Mesenchymal stem cell (in vitro differentiated cells and primary cell): ENCODE data around the gene PHACTR2.

Experiments
- DNase-seq: peaks from one replicate; pipeline ENCODE4 v3.0.0-alpha.2; 2013
- H2AFZ ChIP-seq: one replicate; pipeline ENCODE4 v1.6.1; 2013; ENCODE audit warnings: low read depth, mild to moderate bottlenecking, control low read depth, inconsistent platforms, low read length, moderate library complexity
- H2AK5ac ChIP-seq: 2 replicates; pipeline ENCODE4 v1.6.1; 2013; ENCODE audit warnings: low read length, moderate library complexity, mild to moderate bottlenecking, inconsistent platforms; ENCODE audit not compliant: severe bottlenecking
- H2BK120ac ChIP-seq: one replicate; pipeline ENCODE4 v1.6.1; 2013; ENCODE audit warnings: low read depth, mild to moderate bottlenecking, inconsistent platforms, low read length, moderate library complexity
- H2BK12ac ChIP-seq, 2 experiments: one replicate each; pipeline ENCODE4 v1.6.1; 2013; ENCODE audit warnings: inconsistent platforms in 2 of 2, low read length in 2 of 2, mild to moderate bottlenecking in 2 of 2, moderate library complexity in 2 of 2, control low read depth in 1 of 2
- H2BK15ac ChIP-seq: one replicate; pipeline ENCODE4 v1.6.1; 2013; ENCODE audit warnings: mild to moderate bottlenecking, low read depth, inconsistent platforms; ENCODE audit not compliant: poor library complexity, severe bottlenecking
- H2BK5ac ChIP-seq: 2 replicates; pipeline ENCODE4 v1.6.1; 2013; ENCODE audit warnings: low read depth, mild to moderate bottlenecking, low read length, control low read depth, inconsistent platforms; ENCODE audit not compliant: poor library complexity, severe bottlenecking
- H3K14ac ChIP-seq, 2 experiments: one replicate each; pipeline ENCODE4 v1.6.1; 2013; ENCODE audit warnings: inconsistent platforms in 2 of 2, low read length in 2 of 2, control low read depth in 1 of 2, mild to moderate bottlenecking in 1 of 2, moderate library complexity in 1 of 2
- H3K18ac ChIP-seq, 2 experiments: one replicate each; pipeline ENCODE4 v1.6.1; 2013; ENCODE audit warnings: inconsistent platforms in 2 of 2, low read length in 2 of 2, control low read depth in 1 of 2, low read depth in 1 of 2, mild to moderate bottlenecking in 1 of 2
- H3K23ac ChIP-seq, 2 experiments: one replicate each; pipeline ENCODE4 v1.6.1; 2013; ENCODE audit warnings: inconsistent platforms in 2 of 2, low read length in 2 of 2, mild to moderate bottlenecking in 2 of 2, moderate library complexity in 2 of 2, control low read depth in 1 of 2
- H3K27ac ChIP-seq: 2 replicates; pipeline ENCODE4 v1.5.1; 2013; ENCODE audit warnings: mild to moderate bottlenecking, moderate library complexity, low read length, control low read depth, inconsistent platforms; ENCODE audit not compliant: poor library complexity, severe bottlenecking
- H3K27me3 ChIP-seq, 2 experiments: 2 replicates each; pipeline versions ENCODE4 v1.6.1 to v1.7.0; 2013; ENCODE audit warnings: low read length in 2 of 2, mild to moderate bottlenecking in 2 of 2, moderate library complexity in 2 of 2, control low read depth in 1 of 2, inconsistent platforms in 1 of 2; ENCODE audit not compliant: control insufficient read depth in 1 of 2, insufficient read depth in 1 of 2
- H3K36me3 ChIP-seq, 2 experiments: 2 replicates each; pipeline versions ENCODE4 v1.6.1 to v1.7.0; 2013; ENCODE audit warnings: low read length in 2 of 2, control low read depth in 1 of 2, inconsistent platforms in 1 of 2, low read depth in 1 of 2, mild to moderate bottlenecking in 1 of 2; ENCODE audit not compliant: insufficient read depth in 2 of 2, control insufficient read depth in 1 of 2
- H3K4ac ChIP-seq, 2 experiments: one replicate each; pipeline ENCODE4 v1.6.1; 2013; ENCODE audit warnings: inconsistent platforms in 2 of 2, low read length in 2 of 2, mild to moderate bottlenecking in 2 of 2, moderate library complexity in 2 of 2, control low read depth in 1 of 2, low read depth in 1 of 2
- H3K4me1 ChIP-seq: 2 replicates; pipeline ENCODE4 v1.6.1; 2013; ENCODE audit warnings: low read depth, low read length, control low read depth; ENCODE audit not compliant: control insufficient read depth, insufficient read depth
- H3K4me2 ChIP-seq: 2 replicates; pipeline ENCODE4 v1.6.1; 2013; ENCODE audit warnings: low read length, mild to moderate bottlenecking, inconsistent platforms; ENCODE audit not compliant: poor library complexity, severe bottlenecking
- H3K4me3 ChIP-seq, 2 experiments: 2 replicates each; pipeline versions ENCODE4 v1.5.1 to v1.7.0; 2013; ENCODE audit warnings: low read length in 2 of 2, mild to moderate bottlenecking in 2 of 2, control low read depth in 1 of 2, low read depth in 1 of 2; ENCODE audit not compliant: insufficient read depth in 1 of 2
- H3K79me1 ChIP-seq: replicated peaks from 2 replicates; pipeline ENCODE4 v1.6.1; 2013; ENCODE audit warnings: mild to moderate bottlenecking, control low read depth, low read length, inconsistent platforms; ENCODE audit not compliant: poor library complexity, severe bottlenecking
- H3K9ac ChIP-seq: 2 replicates; pipeline ENCODE4 v1.7.0; 2013; ENCODE audit warnings: mild to moderate bottlenecking, low read length, moderate library complexity
- H3K9me3 ChIP-seq: 2 replicates; pipeline ENCODE4 v1.7.0; 2013; ENCODE audit warnings: mild to moderate bottlenecking, low read length; ENCODE audit not compliant: control insufficient read depth
- H4K8ac ChIP-seq: one replicate; pipeline ENCODE4 v1.6.1; 2013; ENCODE audit warnings: inconsistent platforms, mild to moderate bottlenecking, low read length, moderate library complexity
- H4K91ac ChIP-seq: one replicate; pipeline ENCODE4 v1.6.1; 2013; ENCODE audit warnings: mild to moderate bottlenecking, low read length, inconsistent platforms
- WGBS: methylation state at CpG from one replicate; pipeline ENCODE4 v1.1.7; 2013; ENCODE audit warnings: mixed read lengths; 5-methylcytosine and 5-hydroxymethylcytosine counted together

PHACTR2 gene

DNA sequence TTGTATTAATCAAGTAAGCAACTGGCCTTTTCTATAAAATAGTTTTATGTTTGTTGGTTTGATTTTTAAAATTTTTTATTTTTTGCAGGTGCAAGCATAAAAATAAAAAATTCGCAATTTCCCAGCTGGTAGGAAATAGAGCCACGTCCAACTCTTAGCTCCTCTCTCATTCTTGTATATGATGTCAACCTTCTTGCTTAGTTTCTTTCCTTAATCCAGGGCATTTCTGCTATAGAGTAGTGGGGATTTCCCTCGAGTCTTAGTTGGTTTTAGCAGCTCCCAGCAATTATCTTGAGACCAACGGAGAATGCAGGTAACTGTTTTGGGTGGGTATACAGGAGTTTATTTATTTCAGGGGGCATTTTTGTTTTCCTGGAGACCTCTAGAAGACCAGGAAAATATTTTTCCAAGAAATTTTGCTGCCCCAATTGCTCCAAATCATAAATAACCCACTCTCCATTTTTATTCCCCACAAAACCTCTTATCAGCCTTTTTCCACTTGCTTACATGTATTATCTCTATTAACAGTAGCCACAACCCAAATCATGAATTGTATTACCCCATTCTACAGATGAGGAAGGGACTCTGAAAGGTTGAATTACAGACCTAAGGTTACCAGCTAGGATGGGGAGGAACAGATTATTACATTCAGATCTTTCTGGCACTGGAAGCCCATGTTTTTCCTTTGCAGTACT is 18.4 kb downstream of the PHACTR2 start:
- WGBS, result 89% methylated on average over 2 of the region's 4 CpGs
- Histone ChIP-seq H3K9ac (no peak overlapping the region), H3K27me3 (no peaks in the 10 kb centered on the region)

DNA sequence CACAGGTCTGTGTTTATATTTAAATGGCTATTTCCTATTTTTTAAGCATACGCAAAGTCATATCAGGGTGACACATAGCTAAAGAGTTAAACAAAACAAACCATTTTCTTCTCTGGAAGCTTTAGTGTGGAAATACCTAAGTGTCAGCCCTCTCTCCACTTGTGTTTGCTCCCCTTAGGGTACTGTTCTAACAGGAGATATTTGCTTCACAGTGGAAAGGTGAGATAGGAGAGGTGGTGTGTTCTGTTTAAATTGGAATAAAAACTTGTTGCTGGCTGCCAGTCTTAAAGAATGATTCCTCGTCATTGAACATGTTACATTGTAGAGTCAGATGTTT is 18.9 kb downstream of the PHACTR2 start:
- H3K4me1 ChIP-seq, result peaks cover 6% of the 10 kb centered on the region
- WGBS, result no CpG with 5 or more reads among the region's 2 CpGs
- no peak overlapping the region for H2AFZ ChIP-seq

More for the DNA sequence above, 18.4 kb downstream of the PHACTR2 start:
- peaks cover 21% of the 10 kb centered on the region for H3K79me1 ChIP-seq
- no peak overlapping the region for H3K18ac ChIP-seq
- no peak overlapping the region for H4K8ac ChIP-seq
- no peak overlapping the region for H4K91ac ChIP-seq
- no peaks in the 10 kb centered on the region for H3K9me3 ChIP-seq
- H2AK5ac ChIP-seq, result peak overlapping the region; percentile 49
- no peak overlapping the region for H3K4me3 ChIP-seq
- H3K4ac ChIP-seq, result no peak overlapping the region
- H3K36me3 ChIP-seq, result no peaks in the 10 kb centered on the region
- H2BK120ac ChIP-seq, result no peak overlapping the region
- H2BK15ac ChIP-seq, result no peak overlapping the region
- H3K27ac ChIP-seq, result no peak overlapping the region
- no peak overlapping the region for H3K14ac ChIP-seq
- no peak overlapping the region for H2BK5ac ChIP-seq
- no peak overlapping the region for H2BK12ac ChIP-seq
- no peak overlapping the region for H3K23ac ChIP-seq
- H3K4me2 ChIP-seq, result no peak overlapping the region
- DNase-seq, result peak; percentile 41
- H2AFZ ChIP-seq, result no peak overlapping the region
- peaks cover 6% of the 10 kb centered on the region for H3K4me1 ChIP-seq

DNA sequence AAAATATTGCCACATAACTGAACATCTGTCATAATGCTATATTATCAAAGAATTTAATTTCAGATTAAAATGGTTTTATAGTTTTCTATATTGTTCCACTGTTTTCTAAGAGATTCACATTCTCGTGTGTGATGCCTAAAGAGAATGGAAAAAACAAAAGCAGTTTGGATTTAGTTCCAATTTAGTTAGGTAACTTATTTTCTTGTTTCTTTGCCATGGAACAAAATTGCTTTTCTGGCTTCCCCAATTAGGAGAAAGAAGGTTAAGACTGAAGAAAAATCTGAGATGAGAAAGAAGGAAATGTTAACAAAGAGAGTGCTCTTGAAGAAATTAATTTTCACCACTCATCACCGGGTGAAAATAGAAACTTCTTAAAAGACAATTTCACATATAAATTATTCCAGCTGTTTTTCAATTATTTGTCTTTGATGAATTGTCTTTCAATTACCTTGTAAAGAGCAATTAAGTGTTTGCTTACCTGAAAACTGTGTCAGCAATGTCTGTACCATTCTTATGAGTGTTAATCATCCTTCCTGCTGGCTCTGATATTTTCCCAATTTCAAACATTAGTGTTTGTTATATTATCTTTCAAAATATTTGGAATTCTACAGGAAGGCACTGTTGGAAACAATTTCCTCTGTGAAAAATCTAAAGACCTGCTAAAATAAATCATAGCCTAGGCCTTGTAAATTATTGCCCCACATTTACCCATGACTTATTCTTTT is 19.5 kb downstream of the PHACTR2 start:
- H3K27ac ChIP-seq, result peak overlapping the region; percentile 27
- no peak overlapping the region for H2AFZ ChIP-seq
- H3K14ac ChIP-seq, result no peak overlapping the region
- H4K91ac ChIP-seq, result no peak overlapping the region
- H2BK120ac ChIP-seq, result no peak overlapping the region
- H2BK5ac ChIP-seq, result no peak overlapping the region
- no peak overlapping the region for H3K4ac ChIP-seq
- peaks cover 18% of the 10 kb centered on the region for H3K79me1 ChIP-seq
- no peak overlapping the region for H3K18ac ChIP-seq
- no peak for DNase-seq
- H3K4me3 ChIP-seq, result no peak overlapping the region
- no peaks in the 10 kb centered on the region for H3K27me3 ChIP-seq
- H3K4me2 ChIP-seq, result no peak overlapping the region
- no peak overlapping the region for H4K8ac ChIP-seq
- H3K4me1 ChIP-seq, result peaks cover 5% of the 10 kb centered on the region
- WGBS, result 100% methylated on average over 1 of the region's 2 CpGs
- no peak overlapping the region for H2AK5ac ChIP-seq
- no peaks in the 10 kb centered on the region for H3K36me3 ChIP-seq
- H2BK15ac ChIP-seq, result no peak overlapping the region
- no peaks in the 10 kb centered on the region for H3K9me3 ChIP-seq
- peak overlapping the region; percentile 34 for H3K9ac ChIP-seq
- no peak overlapping the region for H3K23ac ChIP-seq
- H2BK12ac ChIP-seq, result no peak overlapping the region

More for the DNA sequence above, 18.9 kb downstream of the PHACTR2 start:
- DNase-seq, result peak; percentile 63
- no peaks in the 10 kb centered on the region for H3K27me3 ChIP-seq
- H3K4me2 ChIP-seq, result no peak overlapping the region
- no peak overlapping the region for H2BK5ac ChIP-seq
- H3K23ac ChIP-seq, result no peak overlapping the region
- no peak overlapping the region for H3K18ac ChIP-seq
- H3K4ac ChIP-seq, result no peak overlapping the region
- no peak overlapping the region for H2AK5ac ChIP-seq
- H2BK15ac ChIP-seq, result no peak overlapping the region
- no peak overlapping the region for H3K9ac ChIP-seq
- H3K14ac ChIP-seq, result no peak overlapping the region
- no peak overlapping the region for H4K91ac ChIP-seq
- H2BK12ac ChIP-seq, result no peak overlapping the region
- H3K4me3 ChIP-seq, result no peak overlapping the region
- no peak overlapping the region for H3K27ac ChIP-seq
- H2BK120ac ChIP-seq, result no peak overlapping the region
- no peak overlapping the region for H4K8ac ChIP-seq
- no peaks in the 10 kb centered on the region for H3K36me3 ChIP-seq
- H3K79me1 ChIP-seq, result peaks cover 21% of the 10 kb centered on the region
- H3K9me3 ChIP-seq, result no peaks in the 10 kb centered on the region

DNA sequence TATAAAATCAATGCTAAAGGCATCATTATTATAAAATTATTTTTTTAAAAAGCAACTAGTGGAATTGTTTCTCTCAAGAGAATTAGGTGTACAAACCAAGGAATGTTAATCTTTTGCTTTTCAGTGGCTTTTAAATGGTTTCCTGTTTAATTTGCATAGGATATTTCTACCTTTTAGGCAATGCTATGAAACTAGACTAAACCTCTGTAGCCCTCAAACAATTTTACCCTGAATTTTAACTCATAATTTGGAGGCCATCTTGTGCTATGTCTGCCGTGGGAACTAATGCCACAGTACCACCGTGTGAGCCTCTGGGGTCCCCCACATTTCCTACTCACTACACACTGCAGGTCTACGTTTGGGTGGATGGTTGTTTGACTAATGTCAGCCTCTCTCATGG is 20.6 kb downstream of the PHACTR2 start:
- Histone ChIP-seq H3K27ac (no peak overlapping the region), H3K9me3 (no peaks in the 10 kb centered on the region), H3K27me3 (no peaks in the 10 kb centered on the region), H3K4me1 (peaks cover 5% of the 10 kb centered on the region), H3K9ac (no peak overlapping the region), H3K36me3 (no peaks in the 10 kb centered on the region), H2BK5ac (no peak overlapping the region), H2AK5ac (no peak overlapping the region), H3K4ac (no peak overlapping the region), H4K8ac (no peak overlapping the region), H3K4me2 (no peak overlapping the region), H3K23ac (peak overlapping the region in 1 of 2 experiments; percentile 72), H3K14ac (no peak overlapping the region), H3K18ac (peak overlapping the region in 1 of 2 experiments; percentile 77), H2BK15ac (no peak overlapping the region), H3K4me3 (no peak overlapping the region), H2BK120ac (no peak overlapping the region), H2AFZ (no peak overlapping the region), H3K79me1 (peaks cover 19% of the 10 kb centered on the region), H4K91ac (no peak overlapping the region), H2BK12ac (no peak overlapping the region)
- WGBS, result 92% methylated on average over 3 of the region's 3 CpGs
- no peak for DNase-seq
